Measurements from ENCODE around the gene TLE1.

Gene TLE1

DNA sequence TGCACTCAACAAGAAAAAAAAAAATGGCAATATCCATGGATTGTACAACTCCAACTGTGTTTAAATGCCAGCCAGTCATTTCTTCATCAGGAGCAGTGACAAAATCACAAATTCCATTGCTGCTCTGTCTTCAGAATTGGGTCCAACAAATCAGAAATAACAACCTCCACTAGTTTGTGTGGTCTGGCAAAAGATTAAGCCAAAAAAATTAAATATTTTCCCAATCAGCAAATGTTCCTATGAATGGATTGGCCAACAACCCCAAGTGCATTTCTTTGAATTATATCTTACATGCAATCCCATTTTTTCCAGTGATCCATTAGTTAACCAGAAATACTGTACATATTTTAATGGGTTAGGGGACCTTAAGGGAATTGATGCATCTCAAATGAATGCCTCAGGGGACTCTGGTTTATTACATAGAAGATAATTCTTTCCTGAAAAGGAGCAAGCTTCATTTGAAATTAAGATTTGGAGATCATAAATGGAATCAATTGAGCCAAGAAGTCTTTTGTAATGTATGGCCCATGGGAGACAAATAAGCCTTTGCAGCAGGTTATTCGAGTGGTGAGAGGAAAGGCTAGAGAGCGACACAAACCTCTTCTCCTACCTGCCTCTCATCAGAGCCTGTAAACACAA, 131.8 kb downstream of the TLE1 start:
- Histone ChIP-seq H3K27me3 (ENCODE audit: control insufficient read depth in 2 of 2, insufficient read depth in 2 of 2, low read length in 2 of 2) (no peaks in the 10 kb centered on the region), H3K36me3 (ENCODE audit: control insufficient read depth in 2 of 2, insufficient read depth in 2 of 2, low read length in 2 of 2) (no peaks in the 10 kb centered on the region), H3K4me3 (ENCODE audit: low read length in 2 of 2) (no peak overlapping the region), H3K9ac (ENCODE audit: low read depth in 1 of 2, low read length in 2 of 2) (no peak overlapping the region), H3K27ac (ENCODE audit: low read depth in 2 of 2, low read length in 2 of 2) (no peak overlapping the region), H3K9me3 (ENCODE audit: control insufficient read depth in 2 of 2, low read length in 2 of 2) (no peaks in the 10 kb centered on the region), H3K4me1 (ENCODE audit: control insufficient read depth in 2 of 2, insufficient read depth in 2 of 2, low read length in 2 of 2) (peaks cover 4 to 5% of the 10 kb centered on the region in 2 donors)

DNA sequence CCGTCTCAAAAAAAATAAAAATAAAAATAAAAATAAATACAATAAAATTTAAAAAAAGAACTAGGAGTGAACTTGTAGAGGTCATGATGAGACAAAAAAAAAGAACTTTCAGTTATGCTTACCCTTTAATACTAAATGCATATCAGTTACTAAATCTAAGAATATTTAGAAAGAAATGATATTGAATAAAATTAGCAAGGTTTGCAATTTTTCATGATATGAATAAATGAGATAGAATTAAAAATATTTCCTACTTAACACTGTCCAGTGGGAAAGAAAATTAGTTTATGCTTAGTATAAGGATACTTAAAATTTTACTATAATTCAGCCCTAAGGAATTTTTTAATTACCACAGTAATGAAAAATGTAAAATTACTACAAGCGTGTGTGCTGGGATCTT, 132.4 kb downstream of the TLE1 start:
- H3K4me1 ChIP-seq (ENCODE audit: control insufficient read depth in 2 of 2, insufficient read depth in 2 of 2, low read length in 2 of 2), result peaks cover 6 to 8% of the 10 kb centered on the region in 2 donors
- H3K4me3 ChIP-seq (ENCODE audit: low read length in 2 of 2), result no peak overlapping the region
- H3K9ac ChIP-seq (ENCODE audit: low read depth in 1 of 2, low read length in 2 of 2), result no peak overlapping the region
- H3K27ac ChIP-seq (ENCODE audit: low read depth in 2 of 2, low read length in 2 of 2), result no peak overlapping the region
- H3K36me3 ChIP-seq (ENCODE audit: control insufficient read depth in 2 of 2, insufficient read depth in 2 of 2, low read length in 2 of 2), result no peaks in the 10 kb centered on the region
- no peaks in the 10 kb centered on the region for H3K9me3 ChIP-seq (ENCODE audit: control insufficient read depth in 2 of 2, low read length in 2 of 2)
- H3K27me3 ChIP-seq (ENCODE audit: control insufficient read depth in 2 of 2, insufficient read depth in 2 of 2, low read length in 2 of 2), result no peaks in the 10 kb centered on the region

DNA sequence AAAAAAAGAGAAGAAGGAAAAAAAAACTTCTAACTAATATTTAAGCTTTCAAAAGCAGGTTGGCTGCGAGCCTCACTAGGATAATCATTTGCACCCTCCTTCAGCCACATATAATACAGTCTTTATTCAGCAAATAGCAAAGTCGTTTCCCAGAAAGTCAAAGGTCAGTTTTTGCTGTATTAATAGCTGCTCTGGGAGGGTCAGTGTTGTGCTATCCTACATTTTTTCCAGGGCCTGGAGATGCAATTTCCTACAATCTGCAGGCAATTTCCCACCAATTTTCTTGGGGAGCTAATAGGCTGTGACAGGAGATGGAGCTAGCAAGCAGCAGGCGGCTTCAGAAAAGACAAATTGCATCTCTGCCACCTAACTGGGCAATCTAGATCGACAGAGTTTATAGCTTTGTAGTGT, 136.8 kb downstream of the TLE1 start:
- Histone ChIP-seq H3K36me3 (ENCODE audit: control insufficient read depth in 2 of 2, insufficient read depth in 2 of 2, low read length in 2 of 2) (no peaks in the 10 kb centered on the region), H3K4me3 (ENCODE audit: low read length in 2 of 2) (no peak overlapping the region), H3K4me1 (ENCODE audit: control insufficient read depth in 2 of 2, insufficient read depth in 2 of 2, low read length in 2 of 2) (peaks cover 6 to 8% of the 10 kb centered on the region in 2 donors), H3K27me3 (ENCODE audit: control insufficient read depth in 2 of 2, insufficient read depth in 2 of 2, low read length in 2 of 2) (no peaks in the 10 kb centered on the region), H3K9me3 (ENCODE audit: control insufficient read depth in 2 of 2, low read length in 2 of 2) (no peaks in the 10 kb centered on the region), H3K27ac (ENCODE audit: low read depth in 2 of 2, low read length in 2 of 2) (no peak overlapping the region), H3K9ac (ENCODE audit: low read depth in 1 of 2, low read length in 2 of 2) (no peak overlapping the region)

DNA sequence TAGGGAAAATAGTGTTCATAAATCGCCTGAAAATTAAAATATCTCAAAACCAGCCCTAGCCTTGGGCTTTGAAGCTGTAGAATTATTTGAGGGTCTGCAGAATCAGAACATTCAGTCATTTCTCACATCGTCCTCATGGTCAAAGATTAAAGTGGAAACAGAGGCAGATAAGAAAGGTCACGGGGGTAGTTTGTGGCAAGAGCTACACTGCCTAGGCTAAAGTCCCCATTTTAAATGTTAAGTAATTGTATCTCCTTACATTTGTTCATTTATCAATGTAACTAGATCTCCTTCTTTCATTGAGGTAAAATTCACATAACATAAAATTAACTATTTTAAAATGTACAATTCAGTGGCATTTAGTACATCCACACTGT, 139.2 kb downstream of the TLE1 start:
- Histone ChIP-seq H3K4me1 (ENCODE audit: control insufficient read depth in 2 of 2, insufficient read depth in 2 of 2, low read length in 2 of 2) (peaks cover 6 to 8% of the 10 kb centered on the region in 2 donors), H3K4me3 (ENCODE audit: low read length in 2 of 2) (no peak overlapping the region), H3K27ac (ENCODE audit: low read depth in 2 of 2, low read length in 2 of 2) (no peak overlapping the region)

DNA sequence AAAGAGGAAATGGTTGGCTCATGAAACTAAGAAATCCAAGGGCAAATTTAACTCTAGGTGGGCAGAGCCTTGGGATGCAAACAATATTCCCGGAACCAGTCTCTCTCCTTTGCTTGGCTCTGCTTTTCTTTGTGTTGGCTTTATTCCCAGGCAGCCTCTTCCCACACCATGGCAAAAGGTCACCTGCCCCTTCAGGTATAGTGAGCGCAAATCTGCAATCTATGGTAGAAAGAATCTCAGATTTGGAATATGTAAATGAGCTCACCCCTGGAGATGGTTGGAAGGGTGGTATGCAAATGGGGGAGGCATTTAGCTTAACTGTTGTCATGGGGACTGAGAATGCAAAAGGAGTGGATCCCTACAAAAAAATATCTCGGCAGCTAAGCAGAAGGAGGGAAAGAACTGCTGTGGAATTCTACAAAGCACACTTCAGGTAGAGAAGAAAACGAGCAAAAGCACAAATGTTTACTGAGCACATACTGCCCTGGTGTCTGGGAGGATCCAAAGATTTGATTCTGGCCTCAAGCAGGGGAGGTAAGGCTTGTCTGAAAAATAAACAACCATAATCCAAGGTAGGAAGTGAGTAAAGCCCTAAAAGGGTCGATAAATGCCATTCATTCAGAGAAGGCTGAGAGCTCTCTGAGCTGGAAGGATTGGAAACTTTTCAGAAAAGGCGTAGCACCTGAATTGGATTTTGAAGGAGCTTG, 139.7 kb downstream of the TLE1 start:
- H3K27me3 ChIP-seq (ENCODE audit: control insufficient read depth in 2 of 2, insufficient read depth in 2 of 2, low read length in 2 of 2), result no peaks in the 10 kb centered on the region

More for the DNA sequence above, 139.2 kb downstream of the TLE1 start:
- Histone ChIP-seq H3K9ac (ENCODE audit: low read depth in 1 of 2, low read length in 2 of 2) (no peak overlapping the region), H3K9me3 (ENCODE audit: control insufficient read depth in 2 of 2, low read length in 2 of 2) (no peaks in the 10 kb centered on the region), H3K27me3 (ENCODE audit: control insufficient read depth in 2 of 2, insufficient read depth in 2 of 2, low read length in 2 of 2) (no peaks in the 10 kb centered on the region), H3K36me3 (ENCODE audit: control insufficient read depth in 2 of 2, insufficient read depth in 2 of 2, low read length in 2 of 2) (no peaks in the 10 kb centered on the region)

DNA sequence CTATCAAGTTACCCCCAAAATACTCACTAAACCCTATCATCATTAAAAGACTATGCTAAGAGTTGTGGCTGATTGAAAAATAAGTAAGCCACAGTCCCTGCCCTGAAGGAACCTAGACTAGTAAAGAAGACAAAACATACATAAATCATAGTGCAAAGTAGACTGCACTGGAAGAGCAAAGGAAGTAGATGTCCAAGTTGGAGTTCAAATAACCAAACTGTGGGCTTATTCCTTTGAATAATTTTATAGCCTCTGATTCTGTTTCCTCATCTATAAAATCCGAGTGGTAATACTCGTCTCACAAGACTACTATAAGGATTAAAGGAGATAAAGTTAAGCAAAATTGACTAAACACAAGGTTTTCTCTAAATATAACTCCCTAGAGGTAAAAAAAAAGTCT, 140.4 kb downstream of the TLE1 start:
- no peaks in the 10 kb centered on the region for H3K9me3 ChIP-seq (ENCODE audit: control insufficient read depth in 2 of 2, low read length in 2 of 2)
- no peak overlapping the region for H3K4me3 ChIP-seq (ENCODE audit: low read length in 2 of 2)
- no peaks in the 10 kb centered on the region for H3K27me3 ChIP-seq (ENCODE audit: control insufficient read depth in 2 of 2, insufficient read depth in 2 of 2, low read length in 2 of 2)
- H3K36me3 ChIP-seq (ENCODE audit: control insufficient read depth in 2 of 2, insufficient read depth in 2 of 2, low read length in 2 of 2), result no peaks in the 10 kb centered on the region
- no peak overlapping the region for H3K9ac ChIP-seq (ENCODE audit: low read depth in 1 of 2, low read length in 2 of 2)
- H3K27ac ChIP-seq (ENCODE audit: low read depth in 2 of 2, low read length in 2 of 2), result no peak overlapping the region
- H3K4me1 ChIP-seq (ENCODE audit: control insufficient read depth in 2 of 2, insufficient read depth in 2 of 2, low read length in 2 of 2), result peaks cover 6 to 8% of the 10 kb centered on the region in 2 donors

More for the DNA sequence above, 139.7 kb downstream of the TLE1 start:
- Histone ChIP-seq H3K4me3 (ENCODE audit: low read length in 2 of 2) (no peak overlapping the region), H3K9ac (ENCODE audit: low read depth in 1 of 2, low read length in 2 of 2) (no peak overlapping the region), H3K36me3 (ENCODE audit: control insufficient read depth in 2 of 2, insufficient read depth in 2 of 2, low read length in 2 of 2) (no peaks in the 10 kb centered on the region), H3K9me3 (ENCODE audit: control insufficient read depth in 2 of 2, low read length in 2 of 2) (no peaks in the 10 kb centered on the region), H3K27ac (ENCODE audit: low read depth in 2 of 2, low read length in 2 of 2) (no peak overlapping the region), H3K4me1 (ENCODE audit: control insufficient read depth in 2 of 2, insufficient read depth in 2 of 2, low read length in 2 of 2) (peaks cover 6 to 8% of the 10 kb centered on the region in 2 donors)

DNA sequence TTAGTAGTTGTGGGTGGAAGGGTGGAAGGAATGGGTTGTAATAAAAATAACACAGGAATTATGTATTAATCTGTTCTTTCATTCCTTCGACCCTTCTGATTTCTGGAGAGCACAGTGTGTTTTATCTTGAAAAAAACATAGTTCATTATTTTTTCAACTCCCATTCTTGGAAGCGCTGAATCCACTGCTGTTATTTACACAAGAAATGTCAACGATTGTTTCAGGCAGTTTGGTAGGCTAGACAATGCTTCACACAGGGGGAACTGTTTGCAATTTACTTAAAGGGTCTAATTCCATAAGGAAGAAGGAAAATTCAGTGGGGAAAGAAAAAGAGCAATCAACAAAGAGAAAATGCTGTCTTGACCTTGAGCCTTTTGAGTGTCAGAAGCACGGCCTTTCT, 142.9 kb downstream of the TLE1 start:
- Histone ChIP-seq H3K4me3 (ENCODE audit: low read length in 2 of 2) (no peak overlapping the region), H3K36me3 (ENCODE audit: control insufficient read depth in 2 of 2, insufficient read depth in 2 of 2, low read length in 2 of 2) (no peaks in the 10 kb centered on the region), H3K27me3 (ENCODE audit: control insufficient read depth in 2 of 2, insufficient read depth in 2 of 2, low read length in 2 of 2) (no peaks in the 10 kb centered on the region), H3K9ac (ENCODE audit: low read depth in 1 of 2, low read length in 2 of 2) (no peak overlapping the region), H3K27ac (ENCODE audit: low read depth in 2 of 2, low read length in 2 of 2) (no peak overlapping the region), H3K9me3 (ENCODE audit: control insufficient read depth in 2 of 2, low read length in 2 of 2) (no peaks in the 10 kb centered on the region), H3K4me1 (ENCODE audit: control insufficient read depth in 2 of 2, insufficient read depth in 2 of 2, low read length in 2 of 2) (no peaks in the 10 kb centered on the region)

DNA sequence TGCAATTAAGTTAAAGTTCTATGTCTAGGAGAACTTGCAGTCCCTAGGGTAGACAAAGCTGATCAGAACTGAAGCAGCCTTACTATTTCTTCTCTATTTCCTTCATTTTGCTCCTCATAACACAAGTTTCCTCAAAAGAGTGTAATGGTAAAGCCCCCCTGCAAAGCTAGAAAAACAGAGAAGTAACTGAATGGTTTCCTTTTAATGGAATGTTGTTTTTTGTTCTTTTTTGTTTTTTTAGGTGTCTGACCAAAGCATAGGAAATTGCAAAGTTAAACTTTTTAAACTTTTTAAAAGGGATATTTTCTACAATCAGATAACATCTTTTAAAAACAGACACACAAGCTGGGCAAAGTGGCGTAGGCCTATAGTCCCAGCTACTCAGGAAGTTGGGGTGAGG, 145.7 kb downstream of the TLE1 start:
- H3K36me3 ChIP-seq (ENCODE audit: control insufficient read depth in 2 of 2, insufficient read depth in 2 of 2, low read length in 2 of 2), result no peaks in the 10 kb centered on the region
- H3K27me3 ChIP-seq (ENCODE audit: control insufficient read depth in 2 of 2, insufficient read depth in 2 of 2, low read length in 2 of 2), result no peaks in the 10 kb centered on the region
- H3K9ac ChIP-seq (ENCODE audit: low read depth in 1 of 2, low read length in 2 of 2), result no peak overlapping the region
- no peak overlapping the region for H3K4me3 ChIP-seq (ENCODE audit: low read length in 2 of 2)
- no peaks in the 10 kb centered on the region for H3K4me1 ChIP-seq (ENCODE audit: control insufficient read depth in 2 of 2, insufficient read depth in 2 of 2, low read length in 2 of 2)
- no peak overlapping the region for H3K27ac ChIP-seq (ENCODE audit: low read depth in 2 of 2, low read length in 2 of 2)
- no peaks in the 10 kb centered on the region for H3K9me3 ChIP-seq (ENCODE audit: control insufficient read depth in 2 of 2, low read length in 2 of 2)

DNA sequence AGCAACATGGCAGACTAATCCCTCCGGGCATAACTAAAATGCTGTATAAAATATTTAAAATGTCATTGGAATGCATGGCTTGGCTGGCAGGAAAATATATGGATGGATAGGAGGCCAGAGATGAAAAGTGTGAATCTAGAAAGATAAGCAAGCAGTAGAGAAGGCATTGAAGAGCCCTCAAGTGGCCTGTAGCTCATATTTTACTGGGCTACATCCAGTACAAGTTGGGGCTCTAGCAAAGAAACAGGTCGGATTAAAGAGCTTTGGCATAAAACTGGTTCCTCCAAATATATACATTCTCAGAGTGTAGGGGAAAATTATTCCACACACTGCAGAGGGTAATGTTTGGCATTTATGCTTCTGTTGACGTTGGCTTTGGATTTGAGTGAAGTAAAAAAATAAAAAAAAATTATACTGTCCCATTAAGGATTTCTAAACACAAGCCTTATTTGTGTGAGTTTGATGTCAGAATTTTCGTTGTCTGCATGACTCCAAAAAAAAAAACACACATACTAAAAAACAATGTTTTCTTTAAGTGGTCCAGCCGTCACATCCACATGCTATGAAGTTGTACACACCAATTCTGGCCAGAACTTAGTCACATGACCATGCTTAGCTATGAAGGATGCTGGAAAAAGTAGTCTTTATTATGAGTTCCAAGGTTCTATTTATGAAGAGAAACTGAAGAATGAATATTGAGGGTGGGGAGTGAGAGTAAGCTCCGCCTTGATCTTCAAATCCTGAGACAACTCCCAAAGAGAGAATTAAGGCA, 147.0 kb downstream of the TLE1 start:
- no peaks in the 10 kb centered on the region for H3K9me3 ChIP-seq (ENCODE audit: control insufficient read depth in 2 of 2, low read length in 2 of 2)
- no peak overlapping the region for H3K27ac ChIP-seq (ENCODE audit: low read depth in 2 of 2, low read length in 2 of 2)
- no peaks in the 10 kb centered on the region for H3K4me1 ChIP-seq (ENCODE audit: control insufficient read depth in 2 of 2, insufficient read depth in 2 of 2, low read length in 2 of 2)
- no peak overlapping the region for H3K4me3 ChIP-seq (ENCODE audit: low read length in 2 of 2)
- no peak overlapping the region for H3K9ac ChIP-seq (ENCODE audit: low read depth in 1 of 2, low read length in 2 of 2)
- no peaks in the 10 kb centered on the region for H3K36me3 ChIP-seq (ENCODE audit: control insufficient read depth in 2 of 2, insufficient read depth in 2 of 2, low read length in 2 of 2)
- no peaks in the 10 kb centered on the region for H3K27me3 ChIP-seq (ENCODE audit: control insufficient read depth in 2 of 2, insufficient read depth in 2 of 2, low read length in 2 of 2)

DNA sequence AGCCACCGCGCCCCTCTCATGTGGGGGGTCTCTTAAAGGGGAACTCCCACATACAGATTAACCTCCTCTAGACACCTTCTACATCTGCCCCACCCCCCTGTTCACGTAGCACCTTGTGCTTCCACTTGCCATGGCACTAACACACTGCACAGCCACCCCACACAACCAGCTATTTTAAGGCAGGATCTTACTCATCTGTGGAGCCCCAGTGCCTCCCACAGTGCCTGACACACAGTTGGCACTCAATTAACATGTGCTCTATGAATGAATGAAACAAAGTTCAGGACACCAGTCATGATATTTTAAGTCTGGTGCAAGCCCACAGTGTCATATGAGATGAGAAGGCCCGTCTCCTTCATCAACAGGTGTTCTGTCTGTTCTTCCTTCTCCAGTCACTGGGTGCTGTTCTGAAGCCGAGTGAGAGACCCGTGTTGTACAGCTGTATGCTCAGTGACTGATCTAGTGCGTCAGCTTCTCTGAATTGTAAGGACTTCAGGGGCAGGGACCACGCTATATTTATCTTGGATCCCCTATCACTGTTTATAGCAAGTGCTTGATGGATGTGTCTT, 149.1 kb downstream of the TLE1 start:
- H3K9ac ChIP-seq (ENCODE audit: low read depth in 1 of 2, low read length in 2 of 2), result no peak overlapping the region
- no peaks in the 10 kb centered on the region for H3K4me1 ChIP-seq (ENCODE audit: control insufficient read depth in 2 of 2, insufficient read depth in 2 of 2, low read length in 2 of 2)
- no peak overlapping the region for H3K4me3 ChIP-seq (ENCODE audit: low read length in 2 of 2)
- no peaks in the 10 kb centered on the region for H3K36me3 ChIP-seq (ENCODE audit: control insufficient read depth in 2 of 2, insufficient read depth in 2 of 2, low read length in 2 of 2)
- H3K27me3 ChIP-seq (ENCODE audit: control insufficient read depth in 2 of 2, insufficient read depth in 2 of 2, low read length in 2 of 2), result no peaks in the 10 kb centered on the region
- H3K9me3 ChIP-seq (ENCODE audit: control insufficient read depth in 2 of 2, low read length in 2 of 2), result no peaks in the 10 kb centered on the region
- H3K27ac ChIP-seq (ENCODE audit: low read depth in 2 of 2, low read length in 2 of 2), result no peak overlapping the region

Measured in mucosa of rectum (tissue), 2 donors.